CD1c-positive myeloid dendritic cell (primary cell): ENCODE results near the gene SEC23B.
"Not testable (repeated sequence)": the region's sequence is repeated elsewhere in the genome, so short reads cannot be mapped to it uniquely, and the experiment has no call there.

Source experiments
- DNase-seq: peaks from one replicate; pipeline ENCODE4 v3.0.0-alpha.2; 2016; ENCODE audit errors: extremely low spot score

SEC23B gene

GRCh38 chr20:18507218-18508191, at the start of gene SEC23B:
Gene SEC23B, plus strand, starts transcription at chr20:18507940. Its CDS starts 2,896 bp downstream, at chr20:18510836.
- peak; percentile 98 for DNase-seq

DNA sequence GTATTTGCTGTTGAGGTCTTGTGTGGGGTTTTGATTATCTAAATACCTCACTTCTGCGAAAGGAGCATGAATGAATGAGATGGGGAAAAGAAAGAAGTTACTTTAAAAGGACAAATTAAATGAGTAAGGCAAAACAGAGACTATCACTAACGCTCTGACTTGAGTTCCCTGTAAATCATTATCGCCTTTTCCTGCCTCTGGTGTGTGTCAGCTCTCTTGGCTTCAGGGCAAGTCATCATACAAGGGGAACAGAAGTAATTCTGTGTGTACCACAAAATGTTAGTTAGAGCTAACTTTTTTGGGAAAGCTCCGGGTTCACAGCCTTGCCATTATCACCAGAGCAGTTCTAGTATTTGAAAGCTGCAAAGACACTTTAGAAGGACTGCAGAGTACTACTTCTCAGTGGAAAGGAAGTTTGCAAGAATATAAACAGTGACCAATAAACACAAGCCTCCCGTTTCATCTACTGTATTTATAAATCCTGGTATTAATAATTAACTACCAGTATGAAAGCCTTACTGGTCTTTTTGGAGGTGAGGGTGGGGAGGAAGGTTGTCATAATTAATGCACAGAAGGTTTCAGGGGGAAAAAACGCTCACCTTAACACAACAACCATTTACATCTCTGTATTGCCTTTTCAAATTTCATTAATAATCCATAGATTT, 42.1 kb upstream of the SEC23B start:
- no peak for DNase-seq

GRCh38 chr20:18466574-18466893, 41.2 kb upstream of the SEC23B start:
- no peak for DNase-seq

DNA sequence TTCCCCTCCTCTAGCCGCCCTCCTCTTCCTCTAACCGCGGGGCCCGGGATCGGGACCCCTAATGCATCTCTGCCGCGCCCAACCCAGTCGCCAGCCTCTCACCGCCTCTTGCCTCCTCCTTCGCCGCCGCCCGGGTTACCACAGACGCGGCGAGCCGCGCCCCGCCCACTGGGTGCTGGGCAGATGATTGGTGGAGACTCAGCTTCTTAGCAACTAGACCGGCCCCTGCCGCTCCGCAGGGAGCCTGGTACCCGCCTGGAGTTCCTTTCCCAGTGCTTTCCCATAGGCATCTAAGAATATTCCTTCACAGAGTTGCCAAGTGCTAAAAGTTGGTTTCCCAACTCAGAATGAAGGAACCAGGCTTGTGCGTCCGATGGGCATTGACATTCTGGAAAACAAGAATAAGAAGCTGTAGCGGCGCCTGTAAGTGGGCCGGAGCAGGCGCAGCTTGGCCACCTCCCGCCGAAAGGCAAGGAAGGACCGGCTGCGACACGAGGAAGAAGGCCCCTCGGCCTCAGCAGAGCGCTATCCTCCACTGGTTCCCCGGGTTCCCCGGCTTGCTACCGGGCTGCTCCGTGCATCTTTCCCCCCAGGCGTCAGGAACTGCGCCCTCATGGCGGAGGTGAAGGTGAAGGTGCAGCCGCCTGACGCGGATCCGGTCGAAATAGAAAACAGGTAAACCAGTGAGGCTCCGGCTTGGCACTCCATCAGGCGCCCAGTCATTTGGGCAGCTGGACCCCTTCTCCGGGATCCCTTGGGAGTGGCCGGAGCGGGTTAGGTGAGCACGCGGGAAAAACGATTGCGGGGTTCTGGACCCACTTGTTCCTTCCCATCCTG, 40.6 kb upstream of the SEC23B start, which contains the start of the genes DZANK1 and POLR3F:
Gene DZANK1, minus strand, starts transcription at position 137 of the 837 bp plus-strand sequence. CDS start 1,672 bp downstream, outside the sequence.
Gene POLR3F, plus strand, starts transcription at position 497 of the 837 bp plus-strand sequence. Its CDS starts 117 bp downstream, at position 614.
- DNase-seq: peak; percentile 96

GRCh38 chr20:18477218-18477617, 30.5 kb upstream of the SEC23B start:
- no peak for DNase-seq

DNA sequence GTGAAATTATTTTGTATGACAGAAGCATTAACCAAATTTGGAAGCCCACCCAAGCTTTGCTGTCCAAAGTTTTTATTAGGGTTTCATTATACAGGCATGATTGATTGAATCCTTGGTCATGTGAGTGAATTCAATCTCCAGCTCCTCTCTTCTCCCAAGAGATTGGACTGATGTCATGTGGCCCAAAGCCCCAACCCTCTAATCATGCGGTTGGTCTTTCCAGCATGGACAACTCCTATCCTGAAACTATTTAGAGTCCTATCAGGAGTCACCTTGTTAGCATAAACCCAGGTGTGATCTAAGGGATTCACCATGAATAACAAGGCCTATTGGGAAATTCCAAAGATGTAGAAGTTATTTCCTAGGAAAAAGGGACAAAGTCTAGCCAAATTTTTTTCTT, 29.9 kb upstream of the SEC23B start:
- no peak for DNase-seq

- no peak for DNase-seq
Observed at GRCh38 chr20:18481596-18481995, 26.1 kb upstream of the SEC23B start.

GRCh38 chr20:18488301-18488700, 19.4 kb upstream of the SEC23B start:
- no peak for DNase-seq

DNA sequence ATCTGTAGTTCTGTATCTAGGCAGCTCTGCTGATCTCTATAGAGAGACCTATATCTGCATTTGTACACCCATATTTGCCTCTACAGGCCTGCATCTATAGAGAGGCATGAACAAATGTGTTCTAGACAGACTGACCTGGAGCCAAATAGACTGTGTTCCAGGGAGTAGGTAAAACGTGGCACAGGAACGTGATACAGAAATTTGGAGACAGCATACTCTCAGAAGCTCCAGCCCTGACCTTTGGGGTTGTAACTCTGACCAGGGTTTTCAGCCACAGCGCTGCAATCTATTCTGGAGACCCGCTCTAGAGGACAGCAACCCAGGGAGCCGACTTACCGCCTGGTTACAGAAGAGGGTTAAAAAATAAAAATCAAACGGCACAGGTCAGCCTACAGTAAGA, 11.7 kb upstream of the SEC23B start:
- no peak for DNase-seq

- DNase-seq: peak; percentile 81
Observed at GRCh38 chr20:18496740-18497592, 10.8 kb upstream of the SEC23B start, which contains the start of gene RBBP9. Gene RBBP9, minus strand, starts transcription at chr20:18497225. Its CDS starts 58 bp downstream, at chr20:18497167.

- DNase-seq: no peak
Observed at GRCh38 chr20:18497603-18498002, 10.1 kb upstream of the SEC23B start.

- not testable (repeated sequence) for DNase-seq
Observed at GRCh38 chr20:18501672-18502071, 6.1 kb upstream of the SEC23B start.

DNA sequence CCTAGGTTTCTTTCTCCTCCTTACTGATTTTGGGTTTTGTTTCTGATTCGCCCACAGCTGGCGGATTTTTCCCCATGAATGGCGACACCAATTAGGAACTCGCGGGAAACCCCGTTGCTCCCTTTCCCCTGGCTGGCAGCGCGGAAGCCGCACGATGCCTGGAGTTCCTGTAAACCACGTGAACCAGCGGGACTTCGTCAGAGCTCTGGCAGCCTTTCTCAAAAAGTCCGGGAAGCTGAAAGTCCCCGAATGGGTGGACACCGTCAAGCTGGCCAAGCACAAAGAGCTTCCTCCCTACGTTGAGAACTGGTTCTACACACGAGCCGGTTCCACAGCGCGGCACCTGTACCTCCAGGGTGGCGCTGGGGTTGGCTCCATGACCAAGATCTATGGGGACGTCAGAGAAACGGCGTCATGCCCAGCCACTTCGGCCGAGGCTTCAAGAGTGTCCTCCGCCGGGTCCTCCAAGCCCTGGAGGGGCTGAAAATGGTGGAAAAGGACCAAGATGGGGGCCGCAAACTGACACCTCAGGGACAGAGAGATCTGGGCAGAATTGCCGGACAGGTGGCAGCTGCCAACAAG, 3.2 kb upstream of the SEC23B start:
- DNase-seq: peak; percentile 5

- no peak for DNase-seq
Observed at GRCh38 chr20:18506744-18507143, 996 bp upstream of the SEC23B start.

DNA sequence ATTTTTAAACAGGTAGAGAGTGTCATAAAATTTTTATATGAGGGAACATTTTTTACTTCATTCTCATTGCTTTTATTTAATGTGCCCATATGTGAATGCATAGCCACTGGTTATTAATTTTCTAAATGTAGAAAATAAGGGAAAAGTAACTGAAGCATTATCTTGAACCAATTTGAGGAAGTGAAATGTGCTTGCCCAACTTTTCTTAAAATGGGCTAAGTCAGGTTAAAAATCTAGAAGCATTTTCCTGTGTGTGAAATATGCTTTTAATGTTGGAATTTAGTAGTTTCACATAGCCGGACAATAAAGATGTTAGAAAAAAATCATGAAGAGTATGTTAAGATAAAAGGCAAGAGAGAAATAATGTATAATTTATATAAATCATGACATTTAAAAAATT, 3.8 kb downstream of the SEC23B start:
- peak; percentile 77 for DNase-seq

- DNase-seq: no peak
Observed at GRCh38 chr20:18513208-18513607, 5.5 kb downstream of the SEC23B start.

- DNase-seq: no peak
Observed at GRCh38 chr20:18514127-18514526, 6.4 kb downstream of the SEC23B start.

DNA sequence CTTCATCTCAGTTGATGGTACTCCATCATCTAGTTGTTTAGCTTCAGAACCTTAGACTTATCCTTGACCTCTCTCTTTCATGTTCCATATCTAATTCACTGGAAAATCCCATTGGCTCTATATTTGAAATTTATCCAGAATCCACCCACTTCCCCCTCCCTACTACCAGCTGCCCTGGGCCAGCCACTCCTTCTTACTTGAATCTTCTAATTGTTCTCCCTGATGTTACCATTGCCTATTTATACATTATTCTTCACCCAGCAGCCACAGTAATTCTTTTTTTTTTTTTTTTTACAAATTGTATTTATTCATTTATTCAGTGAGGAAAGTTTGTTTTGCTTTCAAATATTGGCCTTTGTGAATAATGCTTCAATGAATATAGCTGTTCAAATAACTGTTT, 8.2 kb downstream of the SEC23B start:
- DNase-seq: no peak

DNA sequence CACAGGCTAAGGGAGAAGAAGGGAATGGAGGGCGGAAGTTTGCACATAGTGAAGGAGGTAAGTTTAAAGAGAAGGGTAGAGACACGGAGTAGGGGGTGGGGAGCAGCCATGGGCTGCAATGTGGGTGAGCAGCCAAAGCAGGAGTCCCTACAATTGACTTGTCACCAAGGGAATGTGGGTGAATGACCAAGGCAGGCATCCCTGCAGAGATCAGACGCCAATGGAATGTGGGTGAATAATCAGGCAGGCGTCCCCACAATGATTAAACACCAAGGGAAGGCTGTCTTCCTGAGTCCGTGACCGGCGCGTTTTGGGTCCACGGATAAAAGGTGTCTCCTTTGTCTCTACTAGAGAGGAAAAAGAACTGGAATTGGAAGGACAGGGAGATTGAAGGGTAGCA, 14.3 kb downstream of the SEC23B start:
- DNase-seq: not testable (repeated sequence)

DNA sequence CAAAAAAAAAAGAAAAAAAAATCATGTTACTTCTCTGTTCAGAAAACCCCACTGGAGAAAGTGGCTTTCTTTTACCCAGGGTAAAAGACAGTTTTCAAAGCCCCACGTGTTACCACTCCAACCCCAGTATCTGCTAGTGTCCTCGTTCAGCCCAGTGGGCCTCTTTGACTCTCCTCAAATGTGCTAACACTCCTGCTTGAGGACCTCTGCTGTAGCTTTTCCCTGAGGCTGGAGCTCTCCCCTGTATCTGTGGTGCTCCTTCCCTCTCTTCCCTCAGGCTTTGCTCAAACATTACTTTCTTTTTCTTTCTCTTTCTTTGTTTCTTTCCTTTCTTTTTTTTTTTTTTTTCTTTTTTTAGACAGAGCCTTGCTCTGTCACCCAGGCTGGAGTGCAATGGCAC, 15.3 kb downstream of the SEC23B start:
- no peak for DNase-seq
